Neuronal stem cell (in vitro differentiated cells): ENCODE data around the gene PARD6A.

Source experiments
- DNase-seq: peaks from one replicate; pipeline ENCODE4 v3.0.0-alpha.2; 2013; ENCODE audit warnings: low spot score
- H2AFZ ChIP-seq: one replicate; pipeline ENCODE4 v1.6.1; 2013; ENCODE audit warnings: mild to moderate bottlenecking, low read length, inconsistent platforms
- H2AK5ac ChIP-seq: 2 replicates; pipeline ENCODE4 v1.6.1; 2013; ENCODE audit warnings: low read depth, mild to moderate bottlenecking, inconsistent platforms, low read length, moderate library complexity, mixed read lengths
- H2BK120ac ChIP-seq: 2 replicates; pipeline ENCODE4 v1.6.1; 2013; ENCODE audit warnings: low read depth, mild to moderate bottlenecking, inconsistent platforms, low read length, moderate library complexity, mixed read lengths
- H2BK12ac ChIP-seq: one replicate; pipeline ENCODE4 v1.6.1; 2013; ENCODE audit warnings: low read length, inconsistent platforms
- H2BK15ac ChIP-seq: 2 replicates; pipeline ENCODE4 v1.6.1; 2013; ENCODE audit warnings: mild to moderate bottlenecking, low read length, inconsistent platforms, mixed read lengths
- H2BK5ac ChIP-seq: one replicate; pipeline ENCODE4 v1.6.1; 2013; ENCODE audit warnings: inconsistent platforms, mild to moderate bottlenecking, low read length, moderate library complexity
- H3K14ac ChIP-seq: one replicate; pipeline ENCODE4 v1.6.1; 2013; ENCODE audit warnings: low read length, inconsistent platforms
- H3K18ac ChIP-seq: 2 replicates; pipeline ENCODE4 v1.6.1; 2013; ENCODE audit warnings: low read length, inconsistent platforms
- H3K23ac ChIP-seq: 2 replicates; pipeline ENCODE4 v1.6.1; 2013; ENCODE audit warnings: low read depth, mild to moderate bottlenecking, mixed read lengths, low read length, inconsistent platforms; ENCODE audit not compliant: poor library complexity
- H3K27ac ChIP-seq: replicated peaks from 3 replicates; pipeline ENCODE4 v1.5.1; 2013; ENCODE audit warnings: low read length, inconsistent platforms
- H3K27me3 ChIP-seq, 3 experiments: 2 replicates each; pipeline ENCODE4 v1.6.1; 2013; ENCODE audit warnings: low read length in 3 of 3, mild to moderate bottlenecking in 2 of 3, inconsistent platforms in 1 of 3, low read depth in 1 of 3, mixed read lengths in 1 of 3, moderate library complexity in 1 of 3; ENCODE audit not compliant: control insufficient read depth in 3 of 3, insufficient read depth in 3 of 3
- H3K36me3 ChIP-seq, 2 donors: replicated peaks in 1 of 2; 2 replicates each; pipeline ENCODE4 v1.6.1; 2013; ENCODE audit warnings: low read length in 2 of 2; ENCODE audit not compliant: control insufficient read depth in 2 of 2, insufficient read depth in 2 of 2
- H3K4ac ChIP-seq: 2 replicates; pipeline ENCODE4 v1.6.1; 2013; ENCODE audit warnings: inconsistent platforms, mild to moderate bottlenecking, low read length, moderate library complexity
- H3K4me1 ChIP-seq, 2 donors: 1 replicate in 1 of 2; 2 replicates in 1 of 2; pipeline ENCODE4 v1.6.1; 2013; ENCODE audit warnings: low read length in 2 of 2, low read depth in 1 of 2; ENCODE audit not compliant: control insufficient read depth in 2 of 2, insufficient read depth in 1 of 2
- H3K4me2 ChIP-seq: one replicate; pipeline ENCODE4 v1.6.1; 2013; ENCODE audit warnings: mild to moderate bottlenecking, low read length, inconsistent platforms; ENCODE audit not compliant: insufficient read depth, poor library complexity, severe bottlenecking
- H3K4me3 ChIP-seq, 2 donors: 2 replicates each; pipeline ENCODE4 v1.5.1; 2013; ENCODE audit warnings: low read length in 2 of 2, mild to moderate bottlenecking in 2 of 2, inconsistent platforms in 1 of 2, moderate library complexity in 1 of 2
- H3K79me1 ChIP-seq: one replicate; pipeline ENCODE4 v1.6.1; 2013; ENCODE audit warnings: low read depth, mild to moderate bottlenecking, inconsistent platforms, low read length, moderate library complexity
- H3K9ac ChIP-seq: one replicate; pipeline ENCODE4 v1.6.1; 2013; ENCODE audit warnings: mild to moderate bottlenecking, low read depth, low read length, inconsistent platforms; ENCODE audit not compliant: poor library complexity
- H3K9me3 ChIP-seq, 2 donors: replicated peaks in 1 of 2; 2 replicates each; pipeline versions ENCODE3 to v1.6.1; 2013; ENCODE audit warnings: low read length in 2 of 2, mild to moderate bottlenecking in 2 of 2, inconsistent platforms in 1 of 2, low read depth in 1 of 2, mixed read lengths in 1 of 2, moderate library complexity in 1 of 2; ENCODE audit not compliant: control insufficient read depth in 2 of 2, insufficient read depth in 1 of 2
- H4K8ac ChIP-seq: one replicate; pipeline ENCODE4 v1.6.1; 2013; ENCODE audit warnings: low read depth, mild to moderate bottlenecking, inconsistent platforms, low read length, moderate library complexity
- H4K91ac ChIP-seq: one replicate; pipeline ENCODE4 v1.6.1; 2013; ENCODE audit warnings: low read length, low read depth, mild to moderate bottlenecking, inconsistent platforms; ENCODE audit not compliant: poor library complexity
- WGBS, 2 donors: extraction: QIAGEN DNeasy Blood & Tissue Kit; methylation state at CpG; one replicate each; pipeline ENCODE4 v1.1.7; 2013; ENCODE audit warnings: missing lambda C conversion rate in 2 of 2, mixed read lengths in 1 of 2; ENCODE audit not compliant: insufficient read length in 2 of 2, insufficient replicate concordance in 1 of 2; ENCODE audit errors: extremely low coverage in 2 of 2; 5-methylcytosine and 5-hydroxymethylcytosine counted together

Gene PARD6A

DNA sequence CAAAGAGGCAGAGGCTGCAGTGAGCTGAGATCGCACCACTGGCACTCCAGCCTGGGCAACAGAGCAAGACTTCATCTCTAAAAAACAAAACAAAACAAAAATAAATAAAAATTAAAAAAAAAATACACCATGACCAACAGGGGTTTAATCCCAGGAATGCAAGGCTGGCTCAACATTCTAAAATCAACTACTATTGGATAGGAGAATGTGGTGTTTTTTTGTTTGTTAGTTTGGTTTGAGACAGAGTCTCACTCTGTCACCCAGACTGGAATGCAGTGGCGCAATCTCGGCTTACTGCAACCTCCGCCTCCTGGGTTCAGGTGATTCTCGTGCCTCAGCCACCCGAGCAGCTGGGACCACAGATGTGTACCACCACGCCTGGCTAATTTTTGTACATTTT, 38.5 kb downstream of the PARD6A start:
- no peak overlapping the region for H2BK5ac ChIP-seq
- no peak overlapping the region for H3K14ac ChIP-seq
- H4K91ac ChIP-seq: no peak overlapping the region
- no peak overlapping the region for H2AK5ac ChIP-seq
- no peaks in the 10 kb centered on the region for H3K4me1 ChIP-seq
- H3K27me3 ChIP-seq: no peaks in the 10 kb centered on the region
- WGBS, 2 donors: no CpG with 5 or more reads among the region's 7 CpGs
- H2BK15ac ChIP-seq: no peak overlapping the region
- H3K23ac ChIP-seq: no peak overlapping the region
- H3K9me3 ChIP-seq: peaks cover 3 to 13% of the 10 kb centered on the region in 2 donors
- no peak overlapping the region for H3K4ac ChIP-seq
- no peaks in the 10 kb centered on the region for H3K79me1 ChIP-seq
- H3K27ac ChIP-seq: no peak overlapping the region
- H4K8ac ChIP-seq: no peak overlapping the region
- no peak overlapping the region for H2AFZ ChIP-seq
- DNase-seq: no peak
- H2BK120ac ChIP-seq: no peak overlapping the region
- H3K4me2 ChIP-seq: no peak overlapping the region
- peaks cover 3 to 19% of the 10 kb centered on the region in 2 donors for H3K36me3 ChIP-seq
- no peak overlapping the region for H3K9ac ChIP-seq
- H2BK12ac ChIP-seq: no peak overlapping the region
- H3K18ac ChIP-seq: no peak overlapping the region
- no peak overlapping the region for H3K4me3 ChIP-seq

DNA sequence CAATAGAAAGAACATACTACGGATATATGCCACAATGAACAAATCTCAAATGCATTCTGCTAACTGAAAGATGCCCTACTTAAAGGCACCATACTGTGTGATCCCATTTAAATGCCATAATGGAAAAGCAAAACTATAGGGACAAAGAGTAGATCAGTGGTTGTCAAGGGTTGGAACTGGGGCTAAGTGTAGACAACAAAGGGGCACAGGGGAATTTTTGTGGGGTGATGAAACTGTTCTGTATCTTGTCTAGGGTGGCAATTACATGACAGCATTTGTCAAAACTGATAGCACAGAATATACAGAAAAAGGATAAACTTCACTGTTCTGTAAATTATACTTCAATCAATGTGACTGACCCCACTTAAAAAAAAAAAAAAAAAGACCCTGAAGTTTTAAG, 40.7 kb downstream of the PARD6A start:
- no peaks in the 10 kb centered on the region for H3K4me1 ChIP-seq
- H2BK12ac ChIP-seq: no peak overlapping the region
- H2BK120ac ChIP-seq: no peak overlapping the region

DNA sequence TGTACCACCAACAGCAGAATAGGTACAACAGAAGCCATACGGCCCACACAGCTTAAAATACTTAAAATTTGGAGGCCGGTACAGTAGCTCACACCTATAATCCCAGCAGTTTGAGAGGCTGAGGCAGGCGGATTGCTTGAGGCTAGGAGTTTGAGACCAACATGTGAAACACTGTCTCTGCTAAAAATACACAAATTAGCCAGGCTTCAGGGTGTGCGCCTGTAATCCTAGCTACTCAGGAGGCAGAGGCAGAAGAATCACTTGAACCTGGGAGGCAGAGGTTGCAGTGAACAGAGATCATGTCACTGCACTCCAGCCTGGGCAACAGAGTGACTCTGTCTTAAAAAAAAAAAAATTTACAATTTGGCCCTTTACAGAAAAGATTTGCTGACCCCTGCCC, 41.4 kb downstream of the PARD6A start:
- DNase-seq: no peak
- no peak overlapping the region for H4K91ac ChIP-seq
- no peak overlapping the region for H2BK5ac ChIP-seq
- H2BK120ac ChIP-seq: no peak overlapping the region
- H4K8ac ChIP-seq: no peak overlapping the region
- no peak overlapping the region for H3K9ac ChIP-seq
- no peak overlapping the region for H3K4me3 ChIP-seq
- no peak overlapping the region for H2BK15ac ChIP-seq
- H2BK12ac ChIP-seq: no peak overlapping the region
- peaks cover 3 to 13% of the 10 kb centered on the region in 2 donors for H3K9me3 ChIP-seq
- H3K14ac ChIP-seq: no peak overlapping the region
- no peak overlapping the region for H3K27ac ChIP-seq
- H2AFZ ChIP-seq: no peak overlapping the region
- no peak overlapping the region for H3K4me2 ChIP-seq
- no peaks in the 10 kb centered on the region for H3K4me1 ChIP-seq
- H3K79me1 ChIP-seq: peaks cover 2% of the 10 kb centered on the region
- WGBS, 2 donors: no CpG with 5 or more reads among the region's 4 CpGs
- H3K23ac ChIP-seq: no peak overlapping the region
- no peak overlapping the region for H2AK5ac ChIP-seq
- H3K36me3 ChIP-seq: peaks cover 5 to 19% of the 10 kb centered on the region in 2 donors
- H3K18ac ChIP-seq: no peak overlapping the region
- no peaks in the 10 kb centered on the region for H3K27me3 ChIP-seq
- H3K4ac ChIP-seq: no peak overlapping the region

More for the DNA sequence above, 40.7 kb downstream of the PARD6A start:
- Histone ChIP-seq H2BK15ac (no peak overlapping the region), H3K79me1 (peaks cover 2% of the 10 kb centered on the region), H4K8ac (no peak overlapping the region), H3K14ac (no peak overlapping the region), H2AFZ (no peak overlapping the region), H3K18ac (no peak overlapping the region), H3K27me3 (no peaks in the 10 kb centered on the region), H3K4me3 (no peak overlapping the region), H3K9ac (no peak overlapping the region), H3K23ac (no peak overlapping the region), H3K4me2 (no peak overlapping the region), H3K36me3 (peaks cover 6 to 19% of the 10 kb centered on the region in 2 donors), H3K27ac (no peak overlapping the region), H3K9me3 (peaks cover 3 to 13% of the 10 kb centered on the region in 2 donors), H2BK5ac (no peak overlapping the region), H2AK5ac (no peak overlapping the region), H3K4ac (no peak overlapping the region), H4K91ac (no peak overlapping the region)
- DNase-seq: no peak
- WGBS, 2 donors: no CpG with 5 or more reads among the region's 1 CpG

DNA sequence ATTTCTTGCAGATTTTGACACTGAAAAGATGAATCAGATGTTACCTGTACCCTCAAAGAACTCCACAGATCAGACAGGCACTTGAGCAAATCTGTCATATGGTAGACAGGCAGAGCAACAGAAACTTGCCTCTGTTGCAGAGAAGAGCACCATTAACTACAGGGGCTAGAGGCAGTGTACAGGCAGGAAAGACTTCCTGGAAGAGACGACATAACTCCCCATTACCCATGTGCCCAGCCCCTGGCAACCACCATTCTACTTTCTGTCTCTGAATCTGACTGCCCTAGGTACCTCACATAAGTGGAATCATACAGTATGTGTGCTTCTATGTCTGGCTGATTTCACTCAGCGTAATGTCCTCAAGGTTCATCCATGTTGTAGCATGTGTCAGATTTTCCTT, 42.9 kb downstream of the PARD6A start:
- no peak overlapping the region for H2BK15ac ChIP-seq
- H2BK12ac ChIP-seq: no peak overlapping the region
- no peaks in the 10 kb centered on the region for H3K27me3 ChIP-seq
- no peak overlapping the region for H2BK120ac ChIP-seq
- H3K4ac ChIP-seq: no peak overlapping the region
- H3K14ac ChIP-seq: no peak overlapping the region
- no CpG with 5 or more reads among the region's 2 CpGs for WGBS, 2 donors
- no peak overlapping the region for H2BK5ac ChIP-seq
- DNase-seq: no peak
- no peak overlapping the region for H4K8ac ChIP-seq
- H3K36me3 ChIP-seq: peaks cover 3 to 10% of the 10 kb centered on the region in 2 donors
- no peak overlapping the region for H2AFZ ChIP-seq
- no peak overlapping the region for H2AK5ac ChIP-seq
- no peak overlapping the region for H3K4me2 ChIP-seq
- H3K9ac ChIP-seq: no peak overlapping the region
- no peak overlapping the region for H3K27ac ChIP-seq
- H3K23ac ChIP-seq: no peak overlapping the region
- H3K4me1 ChIP-seq: no peaks in the 10 kb centered on the region
- H4K91ac ChIP-seq: no peak overlapping the region
- H3K79me1 ChIP-seq: peaks cover 2% of the 10 kb centered on the region
- no peak overlapping the region for H3K4me3 ChIP-seq
- H3K18ac ChIP-seq: no peak overlapping the region
- peaks cover 3 to 12% of the 10 kb centered on the region in 2 donors for H3K9me3 ChIP-seq
